DOHH2 (cell line): ENCODE measurements around the gene SHANK2.

Source experiments
- CTCF ChIP-seq: fragments of 200-600 bp; sonication (generic); IDR thresholded peaks from one replicate; pipeline ENCODE4 v1.5.1; 2014; ENCODE audit warnings: antibody characterized with exemption, mild to moderate bottlenecking, low read depth, low read length; ENCODE audit not compliant: poor library complexity, severe bottlenecking
- EZH2phosphoT487 ChIP-seq: fragments of 200-600 bp; sonication (generic); IDR thresholded peaks from 2 replicates; pipeline ENCODE4 v1.6.1; 2017; ENCODE audit warnings: borderline replicate concordance, mild to moderate bottlenecking, antibody characterized with exemption, low read length, moderate library complexity, mixed read lengths

DNA sequence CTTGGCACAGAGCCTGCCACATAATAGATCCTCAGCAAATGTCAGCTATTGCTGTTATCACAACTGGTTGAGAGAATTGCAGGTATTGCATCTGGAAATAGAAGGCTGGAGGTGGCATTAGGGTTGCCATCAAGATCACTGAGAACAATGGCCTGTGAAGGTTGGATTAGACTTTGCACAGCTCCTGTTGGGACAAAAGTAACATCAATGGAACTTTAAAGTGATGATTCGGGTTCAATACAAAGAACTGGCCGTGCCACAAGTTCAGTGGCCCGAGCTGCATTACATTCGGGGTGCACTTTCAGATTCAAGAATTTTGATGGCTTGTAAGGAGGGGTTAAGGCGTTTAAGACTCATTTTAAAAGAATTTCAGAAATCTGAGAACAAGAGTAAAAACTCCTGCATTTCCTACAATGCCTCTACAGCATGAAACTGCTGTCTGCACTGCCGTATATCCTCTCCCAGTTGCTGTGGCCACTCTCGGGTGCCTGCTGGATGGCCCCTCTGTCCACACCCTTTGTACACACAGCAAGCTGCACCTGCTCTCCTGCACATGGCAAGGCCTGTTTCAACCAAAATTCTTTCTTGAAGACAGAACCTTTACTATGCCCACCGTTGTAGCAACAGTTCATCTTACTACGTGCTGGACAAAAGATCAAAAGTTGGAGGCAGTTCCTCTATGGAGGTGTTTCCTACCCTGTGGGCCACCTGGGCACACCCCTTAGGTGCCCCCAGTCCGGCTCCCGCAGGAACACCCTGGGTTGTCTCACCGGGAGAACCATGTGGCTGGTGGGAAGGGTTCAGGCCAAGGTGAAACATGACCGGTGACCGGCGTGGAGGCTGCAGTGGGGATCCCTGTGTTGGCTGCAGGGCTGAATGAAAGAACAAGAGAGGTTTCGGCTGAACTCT, 17.5 kb upstream of the SHANK2 start:
- TF ChIP-seq EZH2phosphoT487 (no peak), CTCF (no peak)
